HepG2 (cell line): ENCODE results near the gene LRP1-AS. TPM values are rescaled to one million over a fixed set of nuclear protein-coding genes. Genes with fewer than 3 reads are reported as not detected.
A peak's percentile ranks its signal among the peaks of the same experiment; 100 is the strongest.

Experiments
- ARNT ChIP-seq: fragments of 450-650 bp; IDR thresholded peaks from 2 replicates; pipeline ENCODE4 v1.6.1; 2017
- ATF4 ChIP-seq, 2 experiments: fragments of 450-650 bp in 1 of 2; sonication (generic) in 1 of 2; formaldehyde crosslinking; IDR thresholded peaks; 2 replicates each; pipeline versions ENCODE4 v1.5.0 to v1.8.0; 2020 to 2022; ENCODE audit warnings: mild to moderate bottlenecking in 1 of 2, missing genetic modification reagents in 1 of 2
- ATF6 ChIP-seq: sonication (generic); formaldehyde crosslinking; conservative IDR thresholded peaks from 2 replicates; pipeline ENCODE4 v1.4.0; 2020; ENCODE audit warnings: missing genetic modification reagents
- BORCS8-MEF2B ChIP-seq: sonication (generic); formaldehyde crosslinking; IDR thresholded peaks from 2 replicates; pipeline ENCODE4 v1.8.0; 2022; ENCODE audit warnings: mild to moderate bottlenecking, missing genetic modification reagents
- DZIP1 ChIP-seq: sonication (generic); formaldehyde crosslinking; IDR thresholded peaks from 2 replicates; pipeline ENCODE4 v1.5.0; 2020; ENCODE audit warnings: mild to moderate bottlenecking, missing genetic modification reagents
- HNF1A ChIP-seq, 2 experiments: sonication (generic) in 1 of 2; formaldehyde crosslinking in 1 of 2; IDR thresholded peaks; 2 replicates each; pipeline versions ENCODE4 v1.4.0 to v1.6.1; 2016 to 2020; ENCODE audit warnings: borderline replicate concordance in 1 of 2, low read depth in 1 of 2, mild to moderate bottlenecking in 1 of 2, missing genetic modification reagents in 1 of 2
- MAZ ChIP-seq, 2 experiments: sonication (generic) in 1 of 2; formaldehyde crosslinking in 1 of 2; IDR thresholded peaks; 2 replicates each; pipeline versions ENCODE4 v1.5.0 to v1.6.1; 2012 to 2020; ENCODE audit warnings: low read depth in 2 of 2, mild to moderate bottlenecking in 2 of 2, borderline replicate concordance in 1 of 2, improper control_type of control experiment in 1 of 2, low read length in 1 of 2, missing genetic modification reagents in 1 of 2, moderate library complexity in 1 of 2
- NFATC3 ChIP-seq: sonication (generic); formaldehyde crosslinking; IDR thresholded peaks from 2 replicates; pipeline ENCODE4 v1.5.1; 2020; ENCODE audit warnings: mild to moderate bottlenecking, missing genetic modification reagents
- POLR2A ChIP-seq, 2 experiments: IDR thresholded peaks; 2 replicates each; pipeline ENCODE4 v1.6.1; 2011; ENCODE audit warnings: low read depth in 2 of 2, low read length in 2 of 2, mild to moderate bottlenecking in 1 of 2, moderate library complexity in 1 of 2; ENCODE audit not compliant: insufficient read depth in 1 of 2
- SP1 ChIP-seq, 2 experiments: fragments of 450-650 bp in 1 of 2; sonication (generic) in 1 of 2; formaldehyde crosslinking in 1 of 2; IDR thresholded peaks; 2 replicates each; pipeline versions ENCODE4 v1.4.0 to v1.6.1; 2016 to 2020; ENCODE audit warnings: missing genetic modification reagents in 1 of 2
- TARDBP ChIP-seq: sonication (generic); formaldehyde crosslinking; IDR thresholded peaks from 2 replicates; pipeline ENCODE4 v1.8.0; 2022; ENCODE audit warnings: mild to moderate bottlenecking, missing genetic modification reagents
- TBL1XR1 ChIP-seq: fragments of 150-350 bp; IDR thresholded peaks from 2 replicates; pipeline ENCODE4 v1.6.1; 2014; ENCODE audit warnings: borderline replicate concordance, low read length; ENCODE audit not compliant: partially characterized antibody
- TCF7 ChIP-seq: sonication (generic); IDR thresholded peaks from 2 replicates; pipeline ENCODE4 v1.6.1; 2016; ENCODE audit warnings: antibody characterized with exemption, low read depth
- THAP11 ChIP-seq: IDR thresholded peaks from 2 replicates; pipeline ENCODE4 v1.6.1; 2016; ENCODE audit warnings: missing biosample characterization, missing genetic modification reagents
- ZNF3 ChIP-seq: IDR thresholded peaks from 2 replicates; pipeline ENCODE4 v1.7.0; 2017; ENCODE audit warnings: inconsistent platforms
- ZNF331 ChIP-seq: sonication (generic); formaldehyde crosslinking; IDR thresholded peaks from 2 replicates; pipeline ENCODE4 v1.4.0; 2020; ENCODE audit warnings: missing genetic modification reagents
- ZNF432 ChIP-seq: sonication (generic); formaldehyde crosslinking; IDR thresholded peaks from 2 replicates; pipeline ENCODE4 v1.5.0; 2020; ENCODE audit warnings: missing genetic modification reagents, mild to moderate bottlenecking, borderline replicate concordance
- ZNF446 ChIP-seq: sonication (generic); formaldehyde crosslinking; IDR thresholded peaks from 2 replicates; pipeline ENCODE4 v1.5.0; 2020; ENCODE audit warnings: mild to moderate bottlenecking, missing genetic modification reagents
- polyA plus RNA-seq, 8 experiments: library from polyadenylated mRNA; depleted of rRNA in 3 of 8; stranded (reverse) in 7 of 8; unstranded in 1 of 8; fragments of >200 nt; fragmentation: Illumina TruSeq in 4 of 8; extraction: Trizol in 4 of 8; gene quantifications; 2 replicates each; pipeline versions ENCODE4 v1.2.1 to v1.2.3, GENCODE V29; 2011 to 2016; ENCODE audit warnings: low read depth in 4 of 8, missing spikeins in 1 of 8, mixed read lengths in 1 of 8; ENCODE audit not compliant: insufficient read depth in 1 of 8
- total RNA-seq, 5 experiments: library from RNA; depleted of rRNA; stranded (reverse); fragments of >200 nt; fragmentation: Illumina TruSeq; extraction: Trizol; gene quantifications; 2 replicates each; pipeline ENCODE4 v1.2.3, GENCODE V29; 2016; ENCODE audit warnings: low read depth in 1 of 5

The LRP1-AS gene
- total and polyA plus RNA-seq, 2 of the 13 experiments (the other 11 are each of a cell fraction or from before 2014, with no cell fraction given) = 0.20 TPM; not detected in 1

- TF ChIP-seq HNF1A (IDR thresholded peaks at IDR 0.05; ENCODE audit: low read depth) = no peak
- TF ChIP-seq HNF1A (CRISPR knock-in tag; IDR thresholded peaks at IDR 0.05; ENCODE audit: borderline replicate concordance) = peak; percentile 22; the same call in 1 of the 2 replicates
- TF ChIP-seq TBL1XR1 = no peak
- no peak for TF ChIP-seq SP1 (IDR thresholded peaks at IDR 0.05)
- peak; percentile 45 for TF ChIP-seq SP1 (CRISPR knock-in tag; IDR thresholded peaks at IDR 0.05)
- TF ChIP-seq BORCS8-MEF2B (CRISPR knock-in tag) = 0 out of 2 replicates have a peak, but pooled peaks have one; percentile 45
- TF ChIP-seq ZNF3 (CRISPR knock-in tag) = 0 out of 2 replicates have a peak, but pooled peaks have one; percentile 6
- no peak for TF ChIP-seq ARNT
- TF ChIP-seq NFATC3 (CRISPR knock-in tag) = no peak
- no peak for TF ChIP-seq ATF6 (CRISPR knock-in tag)
- TF ChIP-seq MAZ (IDR thresholded peaks at IDR 0.05; ENCODE audit: borderline replicate concordance, low read depth, low read length) = 0 out of 2 replicates have a peak, but pooled peaks have one; percentile 42
- TF ChIP-seq MAZ (CRISPR knock-in tag; IDR thresholded peaks at IDR 0.05; ENCODE audit: low read depth) = peak; percentile 36; the same call in 1 of the 2 replicates
- TF ChIP-seq POLR2A (IDR thresholded peaks at IDR 0.05; ENCODE audit: insufficient read depth in 1 of 2, low read depth in 2 of 2, low read length in 2 of 2) = peak; percentile 29 to 76; a peak in 3 of 4 replicates
- no peak for TF ChIP-seq ZNF432 (CRISPR knock-in tag)
- TF ChIP-seq DZIP1 = no peak
- 0 out of 4 replicates have a peak, but pooled peaks of 1 of the 2 experiments have one; percentile 14 for TF ChIP-seq ATF4 (CRISPR knock-in tag; IDR thresholded peaks at IDR 0.05)
- peak; percentile 11 for TF ChIP-seq THAP11 (CRISPR knock-in tag)
- TF ChIP-seq ZNF331 (CRISPR knock-in tag) = 0 out of 2 replicates have a peak, but pooled peaks have one; percentile 35
- no peak for TF ChIP-seq ZNF446 (CRISPR knock-in tag)
- TF ChIP-seq TCF7 = peak; percentile 43; the same call in 1 of the 2 replicates
- peak; percentile 9; the same call in 1 of the 2 replicates for TF ChIP-seq TARDBP
Measured at GRCh38 chr12:57127726-57128518, 19.5 kb downstream of the LRP1-AS start, which contains the start of gene LRP1 (continued).
